Stomach smooth muscle (tissue), 2 donors: ENCODE measurements around the gene KRTAP5-7.

ENCODE experiments used
- H3K27ac ChIP-seq: one replicate; pipeline ENCODE4 v1.7.0; 2013; ENCODE audit warnings: mild to moderate bottlenecking, low read length, inconsistent platforms
- H3K27me3 ChIP-seq, 2 donors: one replicate each; pipeline ENCODE4 v1.7.0; 2013; ENCODE audit warnings: low read length in 2 of 2; ENCODE audit not compliant: insufficient read depth in 2 of 2, control insufficient read depth in 1 of 2
- H3K36me3 ChIP-seq, 2 donors: one replicate each; pipeline ENCODE4 v1.7.0; 2013; ENCODE audit warnings: low read length in 2 of 2; ENCODE audit not compliant: control insufficient read depth in 2 of 2, insufficient read depth in 2 of 2
- H3K4me1 ChIP-seq: one replicate; pipeline ENCODE4 v1.7.0; 2013; ENCODE audit warnings: low read length; ENCODE audit not compliant: control insufficient read depth, insufficient read depth
- H3K4me3 ChIP-seq, 2 donors: one replicate each; pipeline ENCODE4 v1.7.0; 2013; ENCODE audit warnings: low read length in 2 of 2
- H3K9ac ChIP-seq, 2 donors: one replicate each; pipeline ENCODE4 v1.7.0; 2013; ENCODE audit warnings: low read length in 2 of 2, mild to moderate bottlenecking in 1 of 2
- H3K9me3 ChIP-seq, 2 donors: one replicate each; pipeline ENCODE4 v1.7.0; 2013; ENCODE audit warnings: low read length in 2 of 2; ENCODE audit not compliant: control insufficient read depth in 2 of 2
- donor health status: healthy.
- donor health status: Pancreatic carcinoma.

The KRTAP5-7 gene

DNA sequence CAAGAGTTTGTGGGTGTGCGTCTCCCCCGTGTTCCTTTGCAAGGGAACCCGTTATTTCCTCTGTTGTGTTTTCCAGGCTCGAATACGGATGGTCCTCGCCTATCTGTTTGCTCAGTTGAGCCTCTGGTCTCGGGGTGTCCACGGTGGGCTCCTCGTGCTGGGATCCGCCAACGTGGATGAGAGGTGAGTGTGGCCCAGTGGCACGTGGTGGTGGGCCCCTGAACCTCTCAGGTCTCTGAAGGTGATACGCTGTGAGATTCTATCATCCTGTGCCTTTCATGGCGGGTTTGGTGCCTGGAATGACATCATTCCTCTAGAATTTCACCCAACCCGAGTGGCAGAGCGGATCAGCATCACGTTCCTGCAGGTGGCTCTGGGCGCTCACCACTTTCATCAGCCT is 41.6 kb upstream of the KRTAP5-7 start:
- Histone ChIP-seq H3K27me3 (no peaks in the 10 kb centered on the region), H3K36me3 (peaks cover 33 to 54% of the 10 kb centered on the region in 2 donors), H3K4me1 (no peaks in the 10 kb centered on the region), H3K27ac (no peak overlapping the region), H3K9me3 (no peaks in the 10 kb centered on the region), H3K9ac (no peak overlapping the region), H3K4me3 (no peak overlapping the region)

DNA sequence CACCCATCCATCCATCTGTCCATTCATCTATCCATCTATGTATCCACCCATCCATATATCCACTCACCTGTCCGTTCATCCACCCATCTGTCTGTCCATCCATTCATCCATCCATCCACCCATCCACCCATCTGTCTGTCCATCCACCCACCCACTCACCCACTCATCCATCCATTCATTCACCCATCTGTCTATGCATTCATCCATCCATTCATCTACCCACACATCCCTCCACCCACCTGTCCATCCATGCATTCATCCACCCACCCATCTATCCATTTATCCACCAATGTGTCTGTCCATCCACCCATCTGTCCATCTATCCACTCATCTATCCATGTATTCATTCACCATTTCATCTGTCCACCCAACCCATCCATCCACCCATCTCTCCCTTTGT is 40.7 kb upstream of the KRTAP5-7 start:
- peaks cover 30 to 51% of the 10 kb centered on the region in 2 donors for H3K36me3 ChIP-seq
- no peaks in the 10 kb centered on the region for H3K27me3 ChIP-seq

GRCh38 chr11:71488681-71489270 is 38.3 kb upstream of the KRTAP5-7 start:
- H3K36me3 ChIP-seq, result peaks cover 18 to 38% of the 10 kb centered on the region in 2 donors

More for the DNA sequence above, 40.7 kb upstream of the KRTAP5-7 start:
- Histone ChIP-seq H3K9ac (no peak overlapping the region), H3K4me3 (no peak overlapping the region), H3K4me1 (no peaks in the 10 kb centered on the region), H3K27ac (no peak overlapping the region), H3K9me3 (no peaks in the 10 kb centered on the region)

GRCh38 chr11:71489311-71490043 is 37.6 kb upstream of the KRTAP5-7 start:
- Histone ChIP-seq H3K27ac (no peak overlapping the region), H3K36me3 (peaks cover 14 to 36% of the 10 kb centered on the region in 2 donors), H3K9me3 (no peaks in the 10 kb centered on the region), H3K9ac (no peak overlapping the region), H3K4me3 (no peak overlapping the region), H3K27me3 (no peaks in the 10 kb centered on the region), H3K4me1 (no peaks in the 10 kb centered on the region)

More at GRCh38 chr11:71488681-71489270, 38.3 kb upstream of the KRTAP5-7 start:
- no peak overlapping the region for H3K4me3 ChIP-seq
- H3K9me3 ChIP-seq, result no peaks in the 10 kb centered on the region
- no peak overlapping the region for H3K27ac ChIP-seq
- no peaks in the 10 kb centered on the region for H3K27me3 ChIP-seq
- no peaks in the 10 kb centered on the region for H3K4me1 ChIP-seq
- H3K9ac ChIP-seq, result no peak overlapping the region

- Histone ChIP-seq H3K4me3 (no peak overlapping the region), H3K36me3 (peaks cover 15 to 30% of the 10 kb centered on the region in 2 donors), H3K9me3 (no peaks in the 10 kb centered on the region), H3K27me3 (no peaks in the 10 kb centered on the region), H3K4me1 (no peaks in the 10 kb centered on the region), H3K27ac (no peak overlapping the region), H3K9ac (no peak overlapping the region)
These were observed 36.9 kb upstream of the KRTAP5-7 start for GRCh38 chr11:71490044-71490730.

- Histone ChIP-seq H3K4me3 (no peak overlapping the region), H3K27me3 (no peaks in the 10 kb centered on the region), H3K9me3 (no peaks in the 10 kb centered on the region), H3K36me3 (peaks cover 18 to 30% of the 10 kb centered on the region in 2 donors), H3K27ac (no peak overlapping the region), H3K4me1 (no peaks in the 10 kb centered on the region), H3K9ac (no peak overlapping the region)
These were observed 36.2 kb upstream of the KRTAP5-7 start for GRCh38 chr11:71490731-71491390.

- Histone ChIP-seq H3K9ac (no peak overlapping the region), H3K4me3 (no peak overlapping the region), H3K27me3 (no peaks in the 10 kb centered on the region), H3K9me3 (peaks cover 0 to 3% of the 10 kb centered on the region in 2 donors), H3K27ac (no peak overlapping the region), H3K36me3 (peaks cover 21 to 32% of the 10 kb centered on the region in 2 donors), H3K4me1 (no peaks in the 10 kb centered on the region)
These were observed 35.5 kb upstream of the KRTAP5-7 start for GRCh38 chr11:71491531-71491930.

DNA sequence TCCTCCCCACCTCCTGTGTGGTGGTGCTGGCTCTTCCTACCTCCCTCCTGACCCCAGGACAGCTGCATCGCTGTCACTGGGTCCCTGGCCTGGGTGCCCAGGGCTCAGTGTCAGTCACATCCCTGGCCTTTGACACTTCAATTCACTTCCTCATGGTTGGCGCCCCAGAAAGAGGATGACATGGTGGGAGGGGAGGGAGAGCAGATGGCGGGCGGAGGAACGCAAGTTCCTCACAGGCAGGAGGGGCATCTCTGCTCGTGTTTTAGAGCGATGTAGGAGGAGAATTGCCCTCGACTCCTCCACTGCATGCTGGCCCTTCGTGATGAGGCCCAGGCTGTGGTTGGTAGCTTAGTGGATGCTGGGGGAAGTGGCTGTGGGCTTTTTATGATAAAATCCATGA is 35.1 kb upstream of the KRTAP5-7 start:
- H3K27me3 ChIP-seq, result no peaks in the 10 kb centered on the region
- H3K36me3 ChIP-seq, result peaks cover 22 to 32% of the 10 kb centered on the region in 2 donors
- no peaks in the 10 kb centered on the region for H3K4me1 ChIP-seq
- peaks cover 0 to 3% of the 10 kb centered on the region in 2 donors for H3K9me3 ChIP-seq
- no peak overlapping the region for H3K4me3 ChIP-seq
- H3K9ac ChIP-seq, result no peak overlapping the region
- no peak overlapping the region for H3K27ac ChIP-seq

DNA sequence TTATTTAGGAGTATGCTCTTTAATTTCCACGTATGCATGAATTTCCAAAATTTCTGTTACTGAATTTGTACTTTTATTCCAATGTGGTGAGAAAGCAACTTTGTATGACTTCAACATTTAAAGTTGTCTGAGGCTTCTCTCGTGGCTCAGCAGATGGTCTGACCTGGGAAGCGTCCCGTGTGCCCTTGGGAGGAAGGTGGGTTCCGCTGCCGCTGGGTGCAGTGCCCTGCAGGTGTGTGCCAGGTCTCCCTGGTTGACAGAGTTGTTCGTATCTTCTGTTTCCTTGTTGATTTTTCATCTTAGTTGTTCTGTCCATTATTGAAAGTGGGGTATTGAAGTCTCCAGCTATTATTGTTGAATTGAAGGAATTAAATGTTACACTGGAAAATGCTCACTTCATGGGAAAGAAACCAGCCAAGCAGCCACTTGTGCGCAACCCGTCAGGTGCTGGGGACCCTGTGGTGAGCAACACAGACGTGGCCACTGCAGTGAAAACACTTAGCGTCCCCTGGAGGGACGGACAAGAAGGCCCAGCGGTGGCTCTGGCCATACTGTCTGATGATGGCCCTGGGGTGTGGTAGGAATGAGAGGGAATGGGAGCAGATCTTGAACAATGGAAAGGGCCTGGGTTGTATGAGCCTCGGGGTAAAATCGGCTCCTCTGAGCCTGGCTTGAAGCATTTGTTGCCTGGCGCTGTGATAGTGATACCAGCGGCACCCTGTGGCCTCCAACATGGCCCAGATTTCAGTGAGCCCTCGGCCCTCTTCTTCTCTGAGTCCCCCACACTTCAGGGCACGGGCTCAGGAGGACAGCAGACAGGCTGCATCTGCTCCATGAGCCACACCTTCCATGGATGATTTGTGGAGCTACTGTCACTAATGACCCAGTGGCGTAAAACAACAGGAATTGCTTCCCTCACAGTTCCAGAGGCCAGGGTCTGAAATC is 31.5 kb upstream of the KRTAP5-7 start:
- no peak overlapping the region for H3K27ac ChIP-seq
- H3K9ac ChIP-seq, result no peak overlapping the region
- peaks cover 27 to 57% of the 10 kb centered on the region in 2 donors for H3K36me3 ChIP-seq
- H3K9me3 ChIP-seq, result peaks cover 0 to 3% of the 10 kb centered on the region in 2 donors
- H3K4me3 ChIP-seq, result no peak overlapping the region
- H3K4me1 ChIP-seq, result no peaks in the 10 kb centered on the region
- H3K27me3 ChIP-seq, result no peaks in the 10 kb centered on the region

DNA sequence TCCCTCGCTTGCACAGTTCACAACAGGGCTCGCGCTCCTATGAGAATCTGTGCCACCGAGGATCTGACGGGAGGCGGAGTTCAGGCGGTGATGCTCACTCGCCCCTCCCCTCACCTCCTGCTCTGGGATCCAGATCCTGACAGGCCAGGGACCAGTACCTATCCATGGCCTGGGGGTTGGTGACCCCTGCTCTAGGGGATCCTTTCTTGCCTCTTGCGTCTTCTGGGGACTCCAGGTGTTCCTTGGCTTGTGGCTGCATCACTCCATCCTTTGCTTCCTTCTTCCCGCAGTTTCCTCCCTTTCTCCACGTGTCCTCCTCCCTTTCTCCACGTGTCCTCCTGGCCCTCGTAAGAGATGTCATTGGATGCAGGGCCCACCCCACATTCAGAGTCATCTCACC is 30.6 kb upstream of the KRTAP5-7 start:
- Histone ChIP-seq H3K27ac (no peak overlapping the region), H3K27me3 (no peaks in the 10 kb centered on the region), H3K4me1 (no peaks in the 10 kb centered on the region), H3K9ac (no peak overlapping the region), H3K36me3 (peaks cover 30 to 56% of the 10 kb centered on the region in 2 donors), H3K9me3 (peaks cover 0 to 3% of the 10 kb centered on the region in 2 donors), H3K4me3 (no peak overlapping the region)
